Measurements from ENCODE around the gene CEP164. TPM values are rescaled to one million over a fixed set of nuclear protein-coding genes. Genes with fewer than 3 reads are reported as not detected.

CEP164 gene
- total RNA-seq, 3 donors from 2014 or later: 13.8 to 26.2 (median 17.3) TPM

DNA sequence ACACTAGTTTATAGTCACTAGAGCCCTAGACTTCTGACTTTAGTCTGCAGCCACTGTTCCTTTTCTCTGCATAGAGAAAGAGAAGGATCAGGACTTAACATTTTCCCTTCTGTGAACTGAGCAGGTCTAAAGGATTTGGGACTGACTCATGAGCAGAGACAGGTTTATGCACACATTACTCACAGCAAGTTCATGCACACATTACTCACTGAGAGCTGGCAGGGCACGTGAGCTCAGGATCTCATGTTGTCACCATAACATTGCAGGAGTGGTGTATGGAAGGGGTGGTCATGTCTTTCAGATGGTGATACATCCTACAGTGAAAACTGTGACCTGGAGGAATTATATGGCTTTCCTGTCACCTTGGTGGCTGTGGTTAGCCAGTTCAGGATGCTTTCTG, 56.4 kb downstream of the CEP164 start:
- Histone ChIP-seq H3K4me3 (no peak overlapping the region), H3K9me3 (no peaks in the 10 kb centered on the region), H3K36me3 (ENCODE audit: low read depth) (no peaks in the 10 kb centered on the region), H3K4me1 (ENCODE audit: low read depth) (no peaks in the 10 kb centered on the region)
- DNase-seq (no peak), ATAC-seq (no peak)
- TF ChIP-seq, protein P1, sequence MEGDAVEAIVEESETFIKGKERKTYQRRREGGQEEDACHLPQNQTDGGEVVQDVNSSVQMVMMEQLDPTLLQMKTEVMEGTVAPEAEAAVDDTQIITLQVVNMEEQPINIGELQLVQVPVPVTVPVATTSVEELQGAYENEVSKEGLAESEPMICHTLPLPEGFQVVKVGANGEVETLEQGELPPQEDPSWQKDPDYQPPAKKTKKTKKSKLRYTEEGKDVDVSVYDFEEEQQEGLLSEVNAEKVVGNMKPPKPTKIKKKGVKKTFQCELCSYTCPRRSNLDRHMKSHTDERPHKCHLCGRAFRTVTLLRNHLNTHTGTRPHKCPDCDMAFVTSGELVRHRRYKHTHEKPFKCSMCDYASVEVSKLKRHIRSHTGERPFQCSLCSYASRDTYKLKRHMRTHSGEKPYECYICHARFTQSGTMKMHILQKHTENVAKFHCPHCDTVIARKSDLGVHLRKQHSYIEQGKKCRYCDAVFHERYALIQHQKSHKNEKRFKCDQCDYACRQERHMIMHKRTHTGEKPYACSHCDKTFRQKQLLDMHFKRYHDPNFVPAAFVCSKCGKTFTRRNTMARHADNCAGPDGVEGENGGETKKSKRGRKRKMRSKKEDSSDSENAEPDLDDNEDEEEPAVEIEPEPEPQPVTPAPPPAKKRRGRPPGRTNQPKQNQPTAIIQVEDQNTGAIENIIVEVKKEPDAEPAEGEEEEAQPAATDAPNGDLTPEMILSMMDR (IDR thresholded peaks at IDR 0.05): no peak
- intact Hi-C loops (cut with DNase I, micrococcal nuclease): no loop called here

GRCh38 chr11:117385471-117385870, 57.8 kb downstream of the CEP164 start:
- Histone ChIP-seq H3K4me1 (ENCODE audit: low read depth) (no peaks in the 10 kb centered on the region), H3K9me3 (no peaks in the 10 kb centered on the region), H3K4me3 (no peak overlapping the region), H3K36me3 (ENCODE audit: low read depth) (no peaks in the 10 kb centered on the region)
- no peak for ATAC-seq
- intact Hi-C loops (cut with DNase I, micrococcal nuclease): no loop called here
- no peak for DNase-seq
- TF ChIP-seq, protein P1 (IDR thresholded peaks at IDR 0.05): no peak

- DNase-seq: no peak
- H3K36me3 ChIP-seq (ENCODE audit: low read depth): no peaks in the 10 kb centered on the region
- intact Hi-C loops (cut with DNase I, micrococcal nuclease): no loop called here
These were observed 58.3 kb downstream of the CEP164 start for GRCh38 chr11:117385906-117386305.

DNA sequence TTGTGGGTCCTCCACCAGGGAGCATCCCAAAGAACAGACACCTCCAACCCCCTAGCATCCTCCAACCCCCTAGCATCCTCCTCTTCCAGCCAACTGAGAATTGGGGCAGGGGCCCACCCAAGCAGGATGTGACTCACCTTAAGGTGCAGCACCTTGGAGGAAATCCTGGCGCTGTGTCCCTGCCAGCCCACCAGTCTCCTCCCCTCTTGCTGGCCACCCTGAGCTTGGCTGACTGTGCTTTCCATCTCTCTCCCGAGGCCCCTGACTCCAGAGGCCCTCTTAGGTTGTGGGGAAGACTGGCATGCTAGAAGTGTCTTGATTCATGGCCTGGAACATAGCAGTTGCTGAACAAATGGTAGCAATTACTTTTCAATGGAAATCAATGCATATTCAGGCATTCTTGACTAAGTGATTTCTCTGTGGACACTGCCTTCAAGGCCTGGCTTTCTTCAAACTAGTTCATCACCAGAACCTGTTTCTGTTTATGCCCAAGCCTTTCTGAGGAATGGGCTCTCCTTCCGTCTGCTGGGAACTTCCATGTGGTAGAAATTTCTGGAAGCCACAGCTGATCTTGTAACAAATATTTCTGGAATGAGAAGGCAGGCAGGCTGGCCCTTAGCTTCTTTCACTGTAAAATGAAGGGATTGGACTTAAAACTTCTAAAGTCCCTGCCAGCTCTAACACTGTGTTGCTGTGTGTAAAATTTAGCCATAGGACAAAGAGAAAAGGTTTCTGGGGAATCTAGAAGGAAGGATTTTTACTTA, 60.5 kb downstream of the CEP164 start:
- TF ChIP-seq, protein P1 (IDR thresholded peaks at IDR 0.05): no peak

More at GRCh38 chr11:117385906-117386305, 58.3 kb downstream of the CEP164 start:
- no peaks in the 10 kb centered on the region for H3K4me1 ChIP-seq (ENCODE audit: low read depth)
- TF ChIP-seq, protein P1 (IDR thresholded peaks at IDR 0.05): no peak
- H3K9me3 ChIP-seq: no peaks in the 10 kb centered on the region
- ATAC-seq: no peak
- no peak overlapping the region for H3K4me3 ChIP-seq

DNA sequence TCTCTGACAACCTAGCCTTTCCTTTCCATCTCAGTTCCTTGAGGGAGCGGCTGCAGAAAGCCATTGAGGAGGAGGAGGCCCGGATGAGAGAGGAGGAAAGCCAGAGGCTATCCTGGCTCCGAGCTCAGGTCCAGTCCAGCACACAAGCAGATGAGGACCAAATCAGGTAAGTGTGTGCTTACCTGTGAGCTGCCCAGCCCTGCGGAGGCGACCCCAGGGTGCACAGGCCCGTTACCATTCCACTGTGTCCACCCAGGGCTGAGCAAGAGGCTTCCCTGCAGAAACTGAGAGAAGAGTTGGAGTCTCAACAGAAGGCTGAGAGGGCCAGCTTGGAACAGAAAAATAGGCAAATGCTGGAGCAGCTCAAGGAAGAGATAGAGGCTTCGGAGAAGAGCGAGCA, 63.1 kb downstream of the CEP164 start:
- Histone ChIP-seq H3K4me3 (no peak overlapping the region), H3K4me1 (ENCODE audit: low read depth) (no peaks in the 10 kb centered on the region), H3K36me3 (ENCODE audit: low read depth) (peaks cover 3% of the 10 kb centered on the region), H3K9me3 (no peaks in the 10 kb centered on the region)
- TF ChIP-seq, protein P1 (IDR thresholded peaks at IDR 0.05): no peak
- DNase-seq (no peak), ATAC-seq (no peak)
- intact Hi-C loops (cut with DNase I, micrococcal nuclease): no loop called here

More for the DNA sequence above, 60.5 kb downstream of the CEP164 start:
- intact Hi-C loops (cut with DNase I, micrococcal nuclease): no loop called here
- ATAC-seq: no peak
- no peak for DNase-seq
- Histone ChIP-seq H3K36me3 (ENCODE audit: low read depth) (peaks cover 3% of the 10 kb centered on the region), H3K4me1 (ENCODE audit: low read depth) (no peaks in the 10 kb centered on the region), H3K9me3 (no peaks in the 10 kb centered on the region), H3K4me3 (no peak overlapping the region)

Measured in mucosa of descending colon (tissue), 3 donors.